GM12874 (cell line): Measurements from ENCODE around the gene EPC2.

Experiments used
- CTCF ChIP-seq: IDR thresholded peaks from 2 replicates; pipeline ENCODE4 v1.5.1; 2011; ENCODE audit warnings: low read depth, mild to moderate bottlenecking, control low read depth, low read length, moderate library complexity; ENCODE audit not compliant: insufficient read depth

Gene EPC2

GRCh38 chr2:148770047-148770446 lies 125.5 kb downstream of the EPC2 start:
- TF ChIP-seq CTCF, result no peak

GRCh38 chr2:148781544-148781943 lies 137.0 kb downstream of the EPC2 start:
- no peak for TF ChIP-seq CTCF

GRCh38 chr2:148789059-148789458 lies 144.5 kb downstream of the EPC2 start:
- TF ChIP-seq CTCF, result no peak

- TF ChIP-seq CTCF, result no peak
These were observed 150.0 kb downstream of the EPC2 start for GRCh38 chr2:148794558-148794957.

GRCh38 chr2:148796735-148797512 lies 152.4 kb downstream of the EPC2 start:
- TF ChIP-seq CTCF, result no peak

GRCh38 chr2:148802448-148803220 lies 158.1 kb downstream of the EPC2 start:
- no peak for TF ChIP-seq CTCF

GRCh38 chr2:148810081-148810480 lies 165.5 kb downstream of the EPC2 start:
- TF ChIP-seq CTCF, result no peak
